SK-N-SH (cell line): Measurements from ENCODE around the gene PCNX2. TPM values are rescaled to one million over a fixed set of nuclear protein-coding genes. Genes with fewer than 3 reads are reported as not detected.

Source experiments
- CTCF ChIA-PET: fragments of 300-600, 350-600 bp; formaldehyde crosslinking; extraction: SDS; loops from one replicate; lab custom pipeline; 2021; lab: Yijun Ruan, JAX
- POLR2A ChIA-PET: fragments of 350-600 bp; sonication (Branson Sonifier 250); formaldehyde crosslinking; extraction: SDS; loops from one replicate; lab custom pipeline; 2020; ENCODE audit warnings: antibody characterized with exemption, inconsistent platforms; lab: Yijun Ruan, JAX
- DNase-seq: peaks from one replicate; pipeline ENCODE4 v3.0.0; 2012
- H2AFZ ChIP-seq: fragments of 200-600 bp; sonication (generic); 2 replicates; pipeline ENCODE4 v1.8.1; 2016; ENCODE audit warnings: antibody characterized with exemption, mild to moderate bottlenecking, low read depth
- H3F3A ChIP-seq: fragments of 200-600 bp; sonication (generic); replicated peaks from 2 replicates; pipeline ENCODE3; 2016; ENCODE audit warnings: antibody characterized with exemption, mild to moderate bottlenecking; ENCODE audit not compliant: insufficient read depth
- H3K27ac ChIP-seq, 2 experiments: fragments of 200-500 bp in 1 of 2; fragments of 200-600 bp in 1 of 2; sonication (Bioruptor generic) in 1 of 2; sonication (generic), shearing (Covaris generic) in 1 of 2; 2 replicates each; pipeline versions ENCODE4 v1.5.1 to v1.6.1; 2014 to 2016; ENCODE audit warnings: low read depth in 2 of 2, inconsistent platforms in 1 of 2, low read length in 1 of 2, mild to moderate bottlenecking in 1 of 2, mixed read lengths in 1 of 2
- H3K27me3 ChIP-seq: fragments of 200-600 bp; sonication (generic), shearing (Covaris generic); 2 replicates; pipeline ENCODE4 v1.6.1; 2016; ENCODE audit warnings: mixed run types; ENCODE audit not compliant: insufficient read depth
- H3K36me3 ChIP-seq, 2 experiments: fragments of 200-500 bp in 1 of 2; fragments of 200-600 bp in 1 of 2; sonication (Bioruptor generic) in 1 of 2; sonication (generic) in 1 of 2; replicated peaks in 1 of 2; 2 replicates each; pipeline versions ENCODE3 to v1.5.1; 2014 to 2016; ENCODE audit warnings: low read length in 1 of 2, mild to moderate bottlenecking in 1 of 2; ENCODE audit not compliant: insufficient read depth in 2 of 2, control insufficient read depth in 1 of 2
- H3K4me1 ChIP-seq, 2 experiments: fragments of 200-500 bp in 1 of 2; fragments of 200-600 bp in 1 of 2; sonication (Bioruptor generic) in 1 of 2; sonication (generic), shearing (Covaris generic) in 1 of 2; 2 replicates each; pipeline versions ENCODE4 v1.5.1 to v1.6.1; 2014 to 2016; ENCODE audit warnings: low read depth in 1 of 2, low read length in 1 of 2, mixed run types in 1 of 2; ENCODE audit not compliant: insufficient read depth in 2 of 2, control insufficient read depth in 1 of 2
- H3K4me2 ChIP-seq: fragments of 200-600 bp; sonication (generic), shearing (Covaris generic); 2 replicates; pipeline ENCODE4 v1.6.1; 2017; ENCODE audit warnings: mixed run types
- H3K4me3 ChIP-seq, 2 experiments: fragments of 200-500 bp in 1 of 2; fragments of 200-600 bp in 1 of 2; sonication (Bioruptor generic) in 1 of 2; sonication (generic), shearing (Covaris generic) in 1 of 2; 2 replicates each; pipeline versions ENCODE4 v1.5.1 to v1.8.1; 2014 to 2016; ENCODE audit warnings: low read depth in 2 of 2, inconsistent platforms in 1 of 2, low read length in 1 of 2, mild to moderate bottlenecking in 1 of 2, mixed read lengths in 1 of 2, moderate library complexity in 1 of 2
- H3K79me2 ChIP-seq: fragments of 200-600 bp; sonication (generic); 2 replicates; pipeline ENCODE4 v1.8.1; 2017; ENCODE audit warnings: mild to moderate bottlenecking; ENCODE audit not compliant: insufficient read depth
- H3K9ac ChIP-seq: fragments of 200-600 bp; sonication (generic); 2 replicates; pipeline ENCODE4 v1.6.1; 2017; ENCODE audit warnings: mixed run types
- H3K9me2 ChIP-seq: fragments of 200-600 bp; sonication (generic); 2 replicates; pipeline ENCODE4 v1.6.1; 2017; ENCODE audit warnings: mixed run types
- H3K9me3 ChIP-seq: fragments of 200-600 bp; sonication (generic); 2 replicates; pipeline ENCODE4 v1.6.1; 2017; ENCODE audit warnings: mixed run types, mild to moderate bottlenecking, moderate library complexity
- H4K20me1 ChIP-seq: fragments of 200-600 bp; sonication (generic); 2 replicates; pipeline ENCODE4 v1.6.1; 2017; ENCODE audit warnings: mild to moderate bottlenecking, mixed run types; ENCODE audit not compliant: insufficient read depth
- CHD2 ChIP-seq: fragments of 150-350 bp; IDR thresholded peaks from 2 replicates; pipeline ENCODE4 v1.6.1; 2018; ENCODE audit warnings: low read length; ENCODE audit not compliant: partially characterized antibody
- CTCF ChIP-seq: fragments of 200-600 bp; sonication (generic); IDR thresholded peaks from 2 replicates; pipeline ENCODE4 v1.6.1; 2017; ENCODE audit warnings: antibody characterized with exemption, mild to moderate bottlenecking, moderate library complexity
- EP300 ChIP-seq, 2 experiments: IDR thresholded peaks; 2 replicates each; pipeline versions ENCODE4 v1.4.0 to v1.6.1; 2012; ENCODE audit warnings: borderline replicate concordance in 1 of 2, low read depth in 1 of 2, low read length in 1 of 2
- EZH2phosphoT487 ChIP-seq: fragments of 200-600 bp; sonication (generic); IDR thresholded peaks from 2 replicates; pipeline ENCODE4 v1.6.1; 2017; ENCODE audit warnings: low read depth, mixed run types, mild to moderate bottlenecking, antibody characterized with exemption, moderate library complexity, borderline replicate concordance
- FOSL2 ChIP-seq: IDR thresholded peaks from 2 replicates; pipeline ENCODE4 v1.4.0; 2012; ENCODE audit warnings: low read depth, mild to moderate bottlenecking, moderate library complexity, borderline replicate concordance
- FOXM1 ChIP-seq: IDR thresholded peaks from 2 replicates; pipeline ENCODE4 v1.4.0; 2012; ENCODE audit warnings: low read depth, mild to moderate bottlenecking
- GABPA ChIP-seq: IDR thresholded peaks from 2 replicates; pipeline ENCODE4 v1.4.0; 2012; ENCODE audit warnings: low read depth, mild to moderate bottlenecking
- GATA2 ChIP-seq: sonication (generic); formaldehyde crosslinking; IDR thresholded peaks from 2 replicates; pipeline ENCODE4 v1.5.0; 2020; ENCODE audit warnings: mild to moderate bottlenecking, missing genetic modification reagents
- MEF2A ChIP-seq: IDR thresholded peaks from 2 replicates; pipeline ENCODE4 v1.4.0; 2012; ENCODE audit warnings: low read depth, borderline replicate concordance
- NFIC ChIP-seq: IDR thresholded peaks from 2 replicates; pipeline ENCODE4 v1.4.0; 2012; ENCODE audit warnings: borderline replicate concordance
- PBX3 ChIP-seq: IDR thresholded peaks from 2 replicates; pipeline ENCODE4; 2012
- RAD21 ChIP-seq: IDR thresholded peaks from 2 replicates; pipeline ENCODE4 v1.6.1; 2012; ENCODE audit warnings: mild to moderate bottlenecking, low read length
- REST ChIP-seq: IDR thresholded peaks from 2 replicates; pipeline ENCODE4 v1.6.1; 2012; ENCODE audit warnings: mild to moderate bottlenecking, low read depth, low read length, moderate library complexity
- RXRA ChIP-seq: IDR thresholded peaks from 2 replicates; pipeline ENCODE4 v1.4.0; 2012; ENCODE audit warnings: low read depth, mild to moderate bottlenecking, borderline replicate concordance
- TAF1 ChIP-seq: IDR thresholded peaks from 2 replicates; pipeline ENCODE4 v1.6.1; 2012; ENCODE audit warnings: low read depth, mild to moderate bottlenecking, low read length, moderate library complexity, borderline replicate concordance
- TCF12 ChIP-seq: IDR thresholded peaks from 2 replicates; pipeline ENCODE4 v1.4.0; 2012
- TEAD4 ChIP-seq: IDR thresholded peaks from 2 replicates; pipeline ENCODE4 v1.4.0; 2012; ENCODE audit warnings: mild to moderate bottlenecking, borderline replicate concordance; ENCODE audit not compliant: insufficient read depth
- YY1 ChIP-seq: IDR thresholded peaks from 2 replicates; pipeline ENCODE4 v1.4.0; 2012; ENCODE audit warnings: low read depth, mild to moderate bottlenecking
- ZBTB33 ChIP-seq: IDR thresholded peaks from 2 replicates; pipeline ENCODE4 v1.4.0; 2012; ENCODE audit warnings: low read depth, borderline replicate concordance
- WGBS: methylation state at CpG from one replicate; pipeline ENCODE4 v1.1.6; 2017; ENCODE audit warnings: low lambda C conversion rate; 5-methylcytosine and 5-hydroxymethylcytosine counted together
- polyA plus RNA-seq, 3 experiments: library from polyadenylated mRNA; depleted of rRNA; stranded (reverse); fragments of >200 nt; gene quantifications; 2 replicates each; pipeline ENCODE4 v1.2.3, GENCODE V29; 2012

PCNX2 gene
- polyA plus RNA-seq, 1 of the 3 experiments (the other 2 are of a cell fraction) = 10.6 TPM

GRCh38 chr1:233075915-233076295 lies 219.6 kb downstream of the PCNX2 start:
- CTCF ChIA-PET = no interaction called here
- no peak overlapping the region for H3K4me2 ChIP-seq

More at GRCh38 chr1:233075915-233076295, 219.6 kb downstream of the PCNX2 start:
- Histone ChIP-seq H4K20me1 (no peaks in the 10 kb centered on the region), H3K27ac (no peak overlapping the region), H3F3A (peaks cover 3% of the 10 kb centered on the region), H3K79me2 (no peaks in the 10 kb centered on the region), H3K9me2 (no peaks in the 10 kb centered on the region), H3K36me3 (no peaks in the 10 kb centered on the region), H3K4me3 (no peak overlapping the region), H3K4me1 (no peaks in the 10 kb centered on the region; a peak in 1 of 4 replicates), H2AFZ (no peak overlapping the region), H3K27me3 (no peaks in the 10 kb centered on the region), H3K9me3 (peaks cover 5% of the 10 kb centered on the region; the same call in 1 of the 2 replicates), H3K9ac (no peak overlapping the region)
- WGBS = 100% methylated on average over 1 of the region's 1 CpG
- no peak for TF ChIP-seq REST
- no peak for TF ChIP-seq EZH2phosphoT487
- TF ChIP-seq FOXM1 = no peak
- TF ChIP-seq EP300 (IDR thresholded peaks at IDR 0.05; ENCODE audit: borderline replicate concordance in 1 of 2, low read depth in 1 of 2, low read length in 1 of 2) = no peak
- TF ChIP-seq MEF2A = no peak
- no peak for TF ChIP-seq CTCF
- TF ChIP-seq ZBTB33 = no peak
- no peak for TF ChIP-seq TEAD4
- TF ChIP-seq FOSL2 = no peak
- no peak for TF ChIP-seq RXRA
- no peak for TF ChIP-seq YY1
- TF ChIP-seq TAF1 = no peak
- TF ChIP-seq NFIC = no peak
- TF ChIP-seq GABPA = no peak
- TF ChIP-seq GATA2 (CRISPR knock-in tag) = no peak
- TF ChIP-seq PBX3 = no peak
- no peak for TF ChIP-seq RAD21
- no peak for TF ChIP-seq TCF12
- no peak for TF ChIP-seq CHD2
- no peak for DNase-seq
- POLR2A ChIA-PET = no interaction called here
